Glomerular visceral epithelial cell (primary cell): Measurements from ENCODE around the gene ICAM1.
A peak's percentile ranks its signal among the peaks of the same experiment; 100 is the strongest.

Experiments used
- DNase-seq: peaks from one replicate; pipeline ENCODE4 v3.0.0-alpha.2; 2016; ENCODE audit errors: extremely low spot score

ICAM1 gene

DNA sequence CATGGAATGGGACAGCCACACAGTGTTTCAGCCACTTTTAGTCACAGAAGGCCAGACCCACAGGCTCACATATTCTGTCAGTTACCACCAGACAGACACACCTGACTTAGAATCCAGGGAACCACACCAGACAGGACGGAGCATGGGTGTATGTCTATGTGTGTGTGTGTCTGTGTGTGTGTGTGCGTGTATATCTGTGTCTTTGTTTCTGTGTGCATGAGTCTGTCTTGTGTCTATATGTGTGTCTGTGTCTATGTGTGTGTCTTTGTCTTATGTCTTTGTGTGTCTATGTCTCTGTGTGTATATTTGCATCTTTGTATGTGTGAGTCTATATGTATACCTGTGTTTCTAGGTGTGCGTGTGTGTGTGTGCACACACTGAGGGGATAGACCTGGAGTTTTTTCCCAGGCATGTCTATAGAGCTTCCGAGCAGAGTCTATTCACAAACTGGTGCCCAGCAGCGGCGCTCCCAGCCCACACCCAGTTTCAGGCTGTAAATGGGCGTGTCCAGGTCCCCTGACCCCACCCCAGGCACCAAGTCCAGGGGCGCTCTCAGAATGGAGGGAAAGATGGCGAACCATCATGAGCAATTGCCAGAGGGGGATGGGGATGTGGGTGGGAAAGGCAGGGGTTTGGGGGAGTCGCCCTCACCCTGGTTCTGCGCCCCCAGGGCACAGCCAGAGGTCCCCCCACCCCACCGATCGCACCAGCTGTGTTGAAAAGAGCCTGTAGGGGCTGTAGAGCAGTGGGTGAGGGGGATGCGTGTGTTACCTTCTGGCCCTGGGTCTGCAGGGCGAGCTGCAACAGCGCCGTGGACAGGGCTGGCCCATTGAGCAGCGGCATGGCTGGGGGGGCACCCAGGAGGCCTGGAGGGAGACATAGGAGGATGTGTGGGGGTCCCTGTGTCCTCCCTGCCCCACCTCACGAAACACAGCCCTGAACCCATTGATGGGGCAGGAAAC, 51.2 kb downstream of the ICAM1 start:
- no peak for DNase-seq

DNA sequence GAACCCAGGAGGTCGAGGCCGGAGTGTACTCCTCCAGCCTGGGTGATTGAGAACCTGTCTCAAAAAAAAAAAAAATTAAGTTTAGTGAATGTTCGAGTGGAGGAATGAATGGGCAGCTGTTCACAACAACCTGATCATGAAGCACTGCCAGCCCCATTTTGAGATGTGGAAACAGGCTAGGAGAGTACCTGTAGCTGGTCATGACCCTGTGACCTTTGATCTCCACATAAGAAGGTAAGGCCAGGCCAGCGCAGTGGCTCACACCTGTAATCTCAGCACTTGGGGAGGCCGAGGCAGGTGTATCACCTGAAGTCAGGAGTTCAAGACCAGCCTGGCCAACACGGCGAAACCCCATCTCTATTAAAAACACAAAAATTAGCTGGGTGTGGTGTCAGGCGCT, 54.8 kb downstream of the ICAM1 start:
- no peak for DNase-seq

DNA sequence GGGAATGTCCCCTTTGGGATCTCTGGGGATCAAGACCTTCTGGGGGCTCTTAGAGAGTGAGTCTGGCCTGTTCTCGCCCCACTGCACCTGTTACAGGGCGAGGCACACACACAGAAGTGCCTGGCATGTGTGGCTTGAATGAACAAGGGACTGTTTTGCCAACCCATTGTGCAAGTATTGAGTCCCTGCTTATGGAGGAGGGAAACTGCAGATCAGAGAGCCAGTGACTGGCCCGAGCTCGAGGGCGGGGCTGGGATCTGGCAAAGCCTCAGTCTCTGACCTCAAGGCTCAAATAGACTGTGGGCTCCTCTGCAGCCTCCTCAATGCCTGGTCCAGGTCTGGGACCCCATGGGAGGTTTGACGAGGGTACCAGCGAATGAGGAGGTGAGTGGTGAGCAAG, 56.9 kb downstream of the ICAM1 start:
- DNase-seq = no peak

DNA sequence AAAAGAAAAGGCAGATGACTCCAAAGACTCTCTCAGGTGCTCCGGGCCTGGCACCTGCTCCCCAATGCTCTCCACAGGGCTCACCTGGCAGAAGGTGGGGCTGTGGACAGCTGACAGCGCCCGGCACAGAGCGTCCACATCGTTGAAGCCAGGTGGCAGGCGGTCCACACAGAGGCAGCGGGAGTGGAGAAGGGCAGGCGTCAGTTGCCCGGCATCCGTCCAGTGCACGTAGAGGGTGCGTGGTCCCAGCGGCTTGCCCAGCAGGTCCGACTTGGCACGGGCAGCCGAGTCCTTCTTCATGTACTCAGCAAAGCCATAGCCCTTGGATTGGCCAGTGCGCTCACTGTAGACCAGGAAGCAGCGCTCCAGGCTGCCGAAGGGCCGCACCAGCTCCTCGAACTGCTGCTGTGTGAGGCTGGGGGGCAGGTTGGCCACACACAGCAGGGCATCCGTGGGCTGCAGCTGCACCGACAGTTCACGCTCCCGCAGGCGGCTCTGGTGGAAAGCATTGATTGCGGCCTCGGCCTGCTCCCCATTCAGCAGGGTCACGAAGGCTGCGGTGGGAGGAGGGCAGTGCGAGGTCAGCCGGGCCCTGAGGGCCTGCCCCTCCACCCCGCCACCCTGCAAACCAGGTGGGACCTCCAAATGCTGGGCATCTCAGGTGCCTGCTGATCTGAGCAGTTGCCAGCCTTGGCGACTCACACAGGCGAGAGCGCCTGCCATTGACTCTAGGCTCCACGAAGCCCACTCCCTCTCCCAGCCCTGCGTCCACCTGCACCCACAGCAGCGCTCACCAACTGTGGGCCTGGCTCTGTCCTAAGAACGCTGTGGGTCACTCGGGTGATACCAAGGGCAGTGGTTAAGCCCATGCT, 57.9 kb downstream of the ICAM1 start:
- DNase-seq = no peak

DNA sequence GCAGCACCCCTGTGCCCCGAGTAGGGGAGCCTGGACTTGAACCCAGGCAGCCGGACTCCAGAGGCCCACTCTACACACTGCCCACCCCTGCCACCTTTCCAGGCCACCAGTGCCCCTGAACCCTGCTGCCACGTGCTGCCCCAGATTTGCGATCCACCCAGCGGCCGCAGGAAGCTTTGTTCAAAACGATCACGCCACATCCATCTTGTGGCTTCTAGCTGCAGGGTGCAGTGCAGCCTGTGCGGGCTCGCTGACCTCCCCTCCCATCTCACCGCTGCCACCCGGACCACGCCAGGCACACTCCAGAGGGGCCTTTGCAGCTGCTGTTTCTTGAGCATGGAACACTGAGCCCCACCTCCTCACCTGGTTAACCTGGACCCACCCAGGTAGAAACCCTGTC, 58.6 kb downstream of the ICAM1 start:
- DNase-seq = no peak

DNA sequence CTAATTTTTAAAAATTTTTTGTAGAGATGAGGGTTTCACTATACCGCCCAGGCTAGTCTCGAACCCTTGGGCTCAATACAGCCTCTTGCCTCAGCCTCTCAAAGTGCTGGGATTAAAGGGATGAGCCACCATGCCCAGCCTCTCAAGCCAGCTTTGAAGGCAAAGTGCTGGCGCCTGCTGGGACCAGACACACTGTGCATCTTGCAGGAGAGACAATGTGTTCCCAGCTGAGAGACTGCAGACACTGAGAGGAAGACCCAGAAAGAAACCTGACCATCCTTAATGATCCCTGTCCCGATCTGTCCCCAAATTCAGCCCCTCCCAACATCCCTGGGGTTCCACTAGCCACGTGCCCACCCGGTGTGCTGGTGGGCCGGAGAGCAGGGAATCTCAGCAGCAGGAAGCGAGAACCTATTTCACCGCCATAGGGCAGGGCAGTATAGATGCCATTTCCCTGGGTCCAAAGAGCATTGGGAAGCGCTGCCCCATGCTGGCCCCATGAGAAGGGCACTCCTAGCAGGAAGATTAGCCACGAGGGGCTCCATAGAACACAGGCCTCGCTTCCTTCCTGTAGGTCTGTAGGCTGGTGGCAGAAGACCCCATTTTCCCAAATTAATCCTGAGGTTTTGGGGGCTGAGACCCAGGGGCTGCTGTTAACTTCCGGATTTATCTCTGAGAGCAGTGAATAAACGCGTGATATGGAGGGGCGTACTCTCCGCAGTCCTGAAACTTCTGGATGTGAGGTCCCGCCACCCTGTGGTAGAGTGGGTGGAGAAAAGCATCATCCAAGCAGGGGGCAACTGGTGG, 61.4 kb downstream of the ICAM1 start:
- no peak for DNase-seq

DNA sequence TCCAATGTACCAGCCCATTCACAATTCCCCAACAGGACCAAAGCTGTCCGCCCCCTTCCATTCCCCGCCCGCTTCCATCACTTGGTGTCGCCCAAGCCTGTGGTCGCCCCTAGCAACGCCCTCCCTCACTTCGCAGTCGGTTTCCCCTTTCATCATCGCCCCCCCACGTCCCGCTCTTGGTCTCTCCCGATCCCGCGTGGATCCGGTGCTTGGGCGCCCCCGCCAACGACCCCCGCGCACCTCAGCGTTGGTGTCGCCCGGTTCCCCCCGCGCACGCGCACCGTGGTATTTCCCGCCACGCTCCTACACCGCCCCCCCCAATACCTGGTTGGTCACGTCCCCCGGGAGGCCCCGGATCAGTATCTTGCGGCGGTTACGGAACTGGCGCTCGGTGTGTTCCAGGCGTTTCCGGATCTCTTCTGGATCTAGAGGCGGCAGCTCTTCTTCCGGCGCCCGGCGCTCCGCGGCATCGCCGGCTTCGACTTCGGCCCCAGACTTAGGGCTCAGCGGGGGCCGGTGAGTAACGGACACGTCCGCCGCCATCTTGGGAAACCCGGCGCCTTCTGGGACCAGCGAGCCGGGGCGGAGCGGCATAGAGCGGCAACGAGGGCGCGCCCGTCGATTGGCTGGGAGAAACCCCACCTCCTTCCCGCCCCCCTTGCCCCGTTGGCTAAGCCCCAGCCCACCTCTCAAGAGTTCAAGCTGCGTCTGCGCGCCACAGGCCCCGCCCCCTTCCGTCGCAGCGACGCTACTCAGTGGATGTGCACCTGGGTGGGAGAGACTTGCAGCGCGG, 62.2 kb downstream of the ICAM1 start, which contains the start of gene RAVER1:
RAVER1 (minus strand) TSS at position 565 of the 793 bp plus-strand sequence; CDS start at position 543, 22 bp downstream.
- peak; percentile 98 for DNase-seq

DNA sequence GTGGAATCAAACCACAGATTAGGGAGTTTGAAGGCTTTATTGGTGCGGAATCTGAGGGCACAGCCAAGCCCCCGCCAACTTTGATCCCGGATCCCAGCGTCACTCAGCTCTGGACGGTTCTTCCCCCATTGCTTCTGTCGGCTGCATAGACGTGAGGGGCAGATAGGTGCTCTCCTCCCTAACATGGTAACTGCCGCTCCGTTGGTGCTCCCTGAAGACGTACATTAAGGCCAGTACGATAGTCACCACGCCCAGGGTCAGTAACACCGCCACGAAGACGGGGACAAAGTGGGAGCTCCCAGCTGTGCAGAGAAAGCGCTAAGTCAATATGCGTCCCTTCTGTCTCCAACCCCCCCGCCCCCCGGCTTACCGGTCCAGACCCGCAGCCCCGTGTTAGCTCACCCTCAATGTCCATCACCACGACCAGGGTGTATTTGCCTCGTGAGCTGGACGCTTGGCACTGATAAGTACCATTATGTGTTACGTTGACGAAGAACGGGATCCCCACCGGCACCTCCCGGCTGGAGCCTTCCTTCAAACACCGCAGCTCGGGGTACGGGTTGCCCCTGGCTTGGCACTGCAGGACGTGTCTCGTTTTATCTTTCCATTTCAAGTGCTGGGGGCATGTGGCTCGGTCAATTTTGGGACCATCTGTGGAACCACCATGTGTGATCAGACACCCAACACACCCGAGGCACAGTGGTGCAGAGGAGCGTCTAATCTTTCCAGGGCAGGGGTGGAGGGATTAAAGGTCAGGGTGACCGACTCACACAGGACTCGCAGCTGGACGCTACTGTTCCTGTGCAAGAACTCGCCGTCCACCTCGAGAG, 63.1 kb downstream of the ICAM1 start:
- no peak for DNase-seq

DNA sequence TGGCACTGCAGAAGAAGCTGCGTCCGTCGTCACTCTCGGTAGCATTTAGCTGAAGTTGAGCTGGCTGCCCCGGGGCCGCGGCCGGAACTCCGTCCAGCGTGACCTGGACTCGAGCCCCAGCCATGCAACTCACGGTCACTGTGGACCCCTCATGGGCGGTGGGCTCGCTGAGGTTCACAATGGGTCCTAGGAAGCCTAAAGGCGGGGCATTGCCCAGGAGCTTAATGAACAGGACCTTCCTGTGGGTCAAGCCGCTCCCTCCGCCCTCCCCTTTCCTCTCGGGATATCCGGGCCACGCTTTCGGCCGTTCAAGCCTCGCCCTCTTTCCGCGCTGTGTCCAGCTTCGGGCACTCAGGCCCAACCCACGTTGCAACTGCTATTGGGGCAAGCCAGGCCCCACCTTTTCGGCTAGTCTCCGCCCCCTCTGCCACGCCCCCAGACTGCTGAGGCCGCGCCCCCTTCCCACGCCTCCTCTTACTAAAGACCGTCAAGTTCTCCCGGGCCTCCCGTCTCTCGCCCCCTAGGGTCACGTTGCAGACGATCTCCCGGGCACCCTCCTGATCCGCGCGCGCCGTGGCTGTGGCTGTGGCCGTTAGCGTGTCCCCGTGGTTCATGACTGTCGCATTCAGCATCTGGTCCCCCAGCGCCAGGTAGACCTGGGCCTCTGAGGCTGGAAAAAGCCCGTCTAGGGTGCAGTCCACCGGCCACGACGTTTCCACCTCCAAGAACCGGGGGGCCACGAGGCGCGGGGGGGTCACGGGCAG, 63.9 kb downstream of the ICAM1 start:
- peak; percentile 97 for DNase-seq

DNA sequence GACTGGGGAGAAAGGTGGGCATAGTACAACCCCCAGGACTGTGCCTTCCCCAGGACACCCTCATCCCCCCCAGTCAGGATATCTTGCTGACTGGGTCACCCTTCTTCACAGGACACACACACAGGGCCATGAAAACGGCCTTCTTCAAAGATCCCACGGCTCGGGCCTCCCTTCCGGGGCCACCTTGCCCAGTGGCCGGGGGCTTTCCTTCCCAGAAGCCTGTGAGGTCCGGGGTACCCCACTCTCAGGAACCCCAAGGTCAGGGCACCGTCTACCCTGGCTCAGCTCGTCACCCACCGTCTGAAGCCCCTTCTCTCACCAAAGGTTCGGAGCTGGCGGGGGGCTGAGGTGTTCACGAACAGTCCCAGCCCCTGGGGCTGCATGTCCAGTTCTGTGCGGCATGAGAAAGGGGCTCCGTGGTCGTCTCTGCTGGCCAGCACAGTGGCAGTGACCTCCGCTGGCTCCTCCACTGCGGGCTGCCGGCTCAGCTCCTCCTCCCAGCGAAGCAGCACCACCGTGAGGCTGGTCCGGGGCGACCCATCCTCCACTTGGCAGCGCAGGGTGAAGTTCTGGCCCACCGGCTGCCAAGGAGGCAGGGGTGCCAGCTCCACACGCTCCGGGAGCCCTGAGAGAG, 64.5 kb downstream of the ICAM1 start:
- DNase-seq = no peak
